GM19193 (cell line): ENCODE measurements around the gene TRAK1.

Experiments
- POLR2A ChIP-seq: IDR thresholded peaks from 4 replicates; pipeline ENCODE4 v1.6.1; 2011; ENCODE audit not compliant: insufficient read depth, insufficient read length; ENCODE audit errors: extremely low read depth

Gene TRAK1

DNA sequence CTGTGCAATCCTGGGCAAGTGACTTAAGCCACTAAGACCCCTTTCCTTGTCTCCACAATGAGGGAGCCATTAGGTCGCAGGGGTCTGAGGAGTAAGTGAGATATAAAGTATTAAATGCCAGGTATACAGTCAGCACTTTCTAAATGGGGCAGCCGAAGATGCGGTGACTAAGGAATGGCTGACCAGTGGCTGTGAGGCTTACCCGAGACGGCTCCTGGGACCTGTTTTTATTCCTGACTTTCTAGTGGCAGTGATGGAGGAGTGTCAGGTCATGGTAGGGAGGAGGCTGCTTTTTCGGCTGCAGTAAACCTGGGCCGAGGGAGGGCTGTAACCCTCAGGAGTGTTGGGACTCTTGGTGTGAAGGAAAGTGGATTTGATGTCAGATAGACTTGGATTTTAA is 52.3 kb downstream of the TRAK1 start:
- no peak for TF ChIP-seq POLR2A

DNA sequence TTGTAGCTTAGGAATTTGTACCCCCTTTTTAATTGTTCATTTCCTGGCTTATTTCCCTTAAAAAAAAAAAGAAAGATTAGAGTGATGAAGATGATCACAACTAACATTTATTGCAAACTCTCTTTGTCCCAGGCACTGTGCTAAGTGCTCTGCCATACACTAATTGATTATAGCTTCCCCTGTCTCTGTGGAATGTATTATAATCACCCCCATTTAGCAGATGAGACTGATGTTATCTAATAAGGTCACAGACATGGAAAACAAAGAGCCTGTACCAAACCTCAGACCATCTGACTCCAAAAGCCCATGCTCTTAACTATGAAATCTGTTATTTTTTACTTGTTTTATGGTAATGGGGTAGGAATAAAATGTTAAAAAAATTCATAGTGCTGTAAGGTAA is 53.1 kb downstream of the TRAK1 start:
- no peak for TF ChIP-seq POLR2A

DNA sequence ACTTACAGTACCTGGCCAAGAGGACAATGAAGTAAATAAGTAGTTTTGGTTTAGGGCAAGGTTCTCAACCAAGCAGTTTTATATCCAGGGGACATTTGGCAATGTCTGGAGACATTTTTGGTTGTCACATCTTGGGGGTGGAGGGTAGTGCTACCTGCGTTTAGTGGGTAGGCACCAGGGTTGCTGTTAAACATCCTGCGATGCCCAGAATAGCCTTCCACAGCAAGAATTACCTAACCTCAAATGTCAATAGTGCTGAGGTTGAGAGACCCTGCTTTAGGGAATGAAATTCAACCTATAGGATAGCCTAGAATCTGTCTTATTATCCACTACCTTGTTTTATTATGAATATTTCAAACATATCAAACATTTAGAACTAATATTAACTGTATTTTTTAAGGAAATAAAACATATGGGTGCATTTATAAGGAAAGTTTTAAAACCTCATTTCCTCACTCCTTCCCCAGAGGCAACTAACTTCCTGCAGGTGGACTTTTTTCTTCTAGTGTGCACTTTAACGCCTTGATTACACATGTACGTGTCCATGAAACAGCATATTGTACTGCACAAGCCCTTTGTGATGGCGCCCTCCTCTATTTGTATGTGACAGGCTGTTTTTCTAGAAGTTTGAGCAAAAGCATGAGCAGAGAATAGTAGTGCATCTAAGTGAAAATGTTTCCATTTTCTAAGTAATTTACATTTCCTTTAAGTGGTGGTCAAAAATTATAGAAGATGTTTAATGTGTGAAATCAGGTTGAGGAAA is 57.1 kb downstream of the TRAK1 start:
- no peak for TF ChIP-seq POLR2A

DNA sequence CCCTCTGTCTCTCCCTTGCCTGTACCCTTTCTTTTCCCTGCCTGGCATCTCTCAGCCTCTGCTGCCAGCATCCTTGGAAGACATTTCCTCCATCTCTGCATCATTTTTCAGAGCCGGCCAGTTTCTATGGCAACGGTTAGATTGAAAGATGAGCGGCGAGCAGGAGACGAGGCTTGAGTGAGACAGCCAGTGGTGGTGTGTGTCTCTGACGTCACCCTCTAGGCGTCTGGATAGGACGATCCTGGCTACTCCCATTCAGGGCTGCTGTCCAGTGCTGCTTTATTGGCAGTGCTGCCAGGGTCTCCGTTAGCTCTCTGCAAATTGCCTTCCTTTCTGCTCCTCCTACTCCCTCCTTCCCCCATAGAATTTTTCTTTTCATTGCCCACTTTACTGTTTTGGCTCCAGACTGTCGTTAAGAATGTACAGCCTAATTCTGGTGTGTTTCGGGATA is 57.9 kb downstream of the TRAK1 start:
- TF ChIP-seq POLR2A = no peak

DNA sequence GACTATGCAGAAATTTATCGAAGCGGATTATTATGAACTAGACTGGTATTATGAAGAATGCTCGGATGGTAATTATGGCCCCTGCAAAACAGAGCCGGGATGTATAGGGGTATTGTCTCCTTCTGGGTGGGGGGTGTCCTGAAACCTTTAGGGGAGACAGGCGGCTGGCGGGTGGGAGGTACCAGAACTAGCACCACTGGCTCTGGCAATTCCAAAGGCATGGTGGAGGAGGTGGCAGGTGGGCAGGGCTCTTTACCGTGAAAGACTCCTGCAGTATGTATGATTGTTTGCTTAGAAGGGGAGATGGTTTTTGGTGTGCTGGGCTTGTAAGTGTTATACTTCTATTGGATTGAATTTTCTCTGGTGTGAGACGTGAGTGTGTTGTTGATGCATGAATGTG is 58.4 kb downstream of the TRAK1 start:
- no peak for TF ChIP-seq POLR2A

DNA sequence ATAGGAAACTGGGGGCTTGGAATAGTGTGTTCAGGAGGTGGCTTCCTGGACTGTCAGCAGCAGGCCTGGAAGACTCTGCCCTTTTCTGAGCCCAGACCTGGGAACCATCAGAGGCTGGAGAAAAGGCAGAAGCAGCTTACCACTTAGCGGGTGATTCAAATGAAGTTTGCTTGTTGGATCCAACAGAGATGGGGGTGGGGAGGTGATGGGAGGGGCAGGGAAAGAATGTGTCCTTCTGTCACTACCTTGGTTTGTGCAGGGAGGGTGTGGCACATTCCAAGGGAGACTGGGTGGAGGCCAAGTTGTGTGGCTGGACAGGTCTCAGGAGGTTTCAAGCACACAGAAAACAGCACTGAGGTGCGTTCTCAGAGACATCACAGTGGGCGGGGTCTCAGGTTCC is 58.8 kb downstream of the TRAK1 start:
- no peak for TF ChIP-seq POLR2A

DNA sequence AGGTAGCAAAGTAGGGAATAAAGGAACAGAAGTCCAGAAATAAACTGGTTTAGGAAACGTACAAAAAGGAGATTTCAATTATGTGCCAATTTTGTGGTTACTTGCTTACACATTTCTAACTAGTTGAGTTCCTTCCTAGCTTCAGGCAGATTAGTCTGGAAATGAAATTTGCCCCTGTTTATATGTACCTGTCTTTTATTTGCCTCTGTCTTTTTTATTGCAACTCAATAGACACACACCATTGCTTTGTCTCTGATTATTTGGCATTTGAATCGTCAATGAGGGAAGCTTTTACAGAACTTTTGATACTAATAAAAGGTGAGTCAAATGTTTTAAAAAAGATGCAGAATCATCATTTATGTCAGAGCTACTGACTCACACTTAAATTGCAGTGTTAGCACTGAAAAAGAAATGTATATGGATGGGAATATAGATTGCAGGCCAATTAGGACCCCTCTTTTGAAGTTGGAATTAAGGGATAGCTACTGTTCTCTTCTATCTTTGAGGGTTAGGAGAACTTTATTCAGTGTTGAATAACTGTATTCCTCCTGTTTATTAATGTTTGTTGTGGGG is 60.5 kb downstream of the TRAK1 start:
- no peak for TF ChIP-seq POLR2A

DNA sequence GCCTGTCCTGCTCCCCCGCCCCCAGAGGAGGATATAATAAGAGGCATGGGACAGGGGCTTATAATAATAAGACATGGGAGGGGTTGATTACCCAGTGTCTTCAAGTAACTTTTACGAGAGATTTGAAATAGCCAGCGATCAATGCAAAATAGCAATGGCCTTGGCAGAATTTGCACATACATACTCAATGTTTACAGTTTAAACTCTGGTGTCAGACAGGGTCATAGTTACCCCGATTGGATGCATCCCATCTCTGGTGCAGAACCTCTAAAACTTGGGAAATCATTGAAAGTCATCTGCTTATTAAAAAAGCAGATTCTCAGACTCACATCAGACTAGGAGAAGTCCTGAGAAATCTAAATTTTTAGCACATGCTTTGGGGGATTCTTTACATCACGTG is 61.0 kb downstream of the TRAK1 start:
- TF ChIP-seq POLR2A = no peak

DNA sequence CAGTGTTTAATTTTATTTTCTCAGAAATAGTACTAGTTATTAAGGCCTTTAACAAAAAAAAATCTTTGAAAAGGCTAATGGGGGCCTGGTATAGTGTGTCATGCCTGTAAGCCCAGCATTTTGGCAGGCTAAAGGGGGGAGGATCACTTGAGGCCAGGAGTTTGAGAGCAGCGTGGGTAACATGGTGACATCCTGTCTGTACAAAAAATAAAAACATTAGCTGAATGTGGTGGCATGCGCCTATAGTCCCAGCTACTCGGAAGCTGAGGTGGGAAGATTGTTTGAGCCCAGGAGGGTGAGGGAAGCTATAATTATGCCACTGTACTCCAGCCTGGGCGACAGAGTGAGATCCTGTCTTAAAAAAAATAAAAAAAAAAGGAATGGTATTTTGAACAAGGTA is 61.9 kb downstream of the TRAK1 start:
- no peak for TF ChIP-seq POLR2A

DNA sequence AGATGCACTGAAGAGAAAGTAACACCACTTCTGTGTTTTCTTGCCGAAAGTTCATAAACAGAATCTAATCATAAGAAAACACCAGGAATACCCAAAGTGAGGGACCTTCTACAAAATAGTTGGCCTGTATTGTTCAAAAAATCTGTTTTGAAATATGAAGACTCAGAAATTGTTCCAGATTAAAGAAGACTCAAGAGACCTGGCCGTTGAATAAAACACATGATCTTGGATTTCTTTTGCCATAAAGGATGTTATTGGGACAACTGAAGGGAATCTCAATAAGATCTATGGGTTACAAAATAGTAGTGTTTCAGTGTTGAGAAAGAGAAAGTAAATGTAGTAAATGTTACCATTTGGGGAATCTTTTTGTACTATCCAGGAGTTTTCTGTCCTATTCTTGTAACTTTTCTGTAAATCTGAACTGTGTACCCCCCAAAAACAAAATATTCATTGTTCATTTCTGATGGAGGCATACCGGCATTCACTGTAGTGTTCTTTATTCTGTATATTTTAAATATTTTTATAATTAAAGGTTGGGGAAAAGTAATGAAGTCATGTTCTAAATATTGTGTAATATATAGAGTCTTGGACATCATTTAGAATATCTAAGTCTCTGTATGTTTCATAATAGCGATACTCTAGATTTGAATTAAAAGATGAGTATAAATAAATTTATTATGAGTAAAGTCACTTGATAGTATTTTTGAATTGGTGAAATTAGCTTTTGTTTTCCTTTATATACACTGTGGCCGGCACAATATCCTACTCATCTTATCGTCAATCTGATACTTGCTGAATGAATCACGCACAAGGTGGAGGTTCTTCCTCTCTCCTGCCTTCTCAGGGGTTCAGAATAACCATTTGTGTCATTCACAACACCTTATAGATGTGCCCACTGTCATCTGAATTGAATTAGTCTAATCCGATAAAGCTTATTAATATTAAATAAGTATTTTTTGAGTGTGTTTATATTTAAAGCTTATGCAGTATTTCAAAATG is 66.7 kb downstream of the TRAK1 start:
- no peak for TF ChIP-seq POLR2A

DNA sequence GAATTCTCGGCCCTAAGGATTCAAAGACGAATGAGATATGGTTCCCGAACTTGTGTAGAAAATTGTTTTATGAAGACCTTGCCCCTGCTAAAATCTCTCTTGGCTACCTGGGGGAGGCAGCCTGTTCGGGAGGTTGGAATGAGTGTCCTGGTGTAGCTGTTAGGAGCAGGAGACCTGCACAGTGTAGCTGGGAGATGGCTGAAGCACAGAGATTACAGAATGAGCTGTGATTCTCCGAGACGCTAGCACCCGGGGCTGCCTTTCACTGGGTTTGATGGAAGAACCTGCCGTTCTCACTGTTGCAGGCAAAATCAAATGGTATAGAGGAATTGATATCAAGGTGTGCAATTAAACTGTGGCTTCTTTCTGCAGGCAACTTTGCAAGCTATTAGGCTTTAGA is 68.0 kb downstream of the TRAK1 start:
- no peak for TF ChIP-seq POLR2A

DNA sequence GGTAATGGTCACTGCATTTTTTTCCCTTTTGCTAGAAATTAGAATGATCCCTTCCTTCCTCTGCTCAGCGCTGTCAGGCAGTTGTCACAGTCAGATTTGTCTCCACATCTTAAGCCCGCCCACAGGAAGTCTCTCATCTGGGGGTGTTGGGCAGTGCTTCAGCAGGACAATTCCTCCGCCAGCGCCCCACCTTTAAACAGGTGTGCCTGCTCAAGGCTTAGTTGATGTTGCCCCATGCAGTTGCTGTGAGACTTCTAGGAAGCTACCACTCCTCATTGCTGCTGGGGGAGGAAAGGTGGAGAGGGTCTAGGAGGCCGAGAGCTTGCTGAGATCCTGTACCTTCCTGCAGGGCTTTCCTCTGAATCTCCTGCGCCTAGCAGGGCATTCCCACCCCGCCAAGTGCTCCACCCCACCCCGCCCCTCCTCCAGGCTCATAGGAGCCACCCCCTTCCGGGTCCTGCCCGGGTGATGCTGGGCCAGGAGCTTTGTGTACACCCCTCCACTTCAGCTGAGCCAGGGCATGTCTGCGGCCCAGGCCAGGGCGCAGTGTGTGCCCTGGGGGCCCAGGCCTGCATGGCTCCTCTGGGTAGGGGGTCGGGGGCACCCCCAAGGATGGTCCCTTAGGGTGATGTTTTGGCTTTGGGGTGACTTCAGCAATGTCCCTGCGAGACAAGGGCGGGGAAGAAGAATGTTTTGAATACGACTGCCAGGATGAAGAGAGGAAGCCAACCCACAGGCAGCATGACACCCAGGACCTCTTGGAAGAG is 68.7 kb downstream of the TRAK1 start:
- no peak for TF ChIP-seq POLR2A

DNA sequence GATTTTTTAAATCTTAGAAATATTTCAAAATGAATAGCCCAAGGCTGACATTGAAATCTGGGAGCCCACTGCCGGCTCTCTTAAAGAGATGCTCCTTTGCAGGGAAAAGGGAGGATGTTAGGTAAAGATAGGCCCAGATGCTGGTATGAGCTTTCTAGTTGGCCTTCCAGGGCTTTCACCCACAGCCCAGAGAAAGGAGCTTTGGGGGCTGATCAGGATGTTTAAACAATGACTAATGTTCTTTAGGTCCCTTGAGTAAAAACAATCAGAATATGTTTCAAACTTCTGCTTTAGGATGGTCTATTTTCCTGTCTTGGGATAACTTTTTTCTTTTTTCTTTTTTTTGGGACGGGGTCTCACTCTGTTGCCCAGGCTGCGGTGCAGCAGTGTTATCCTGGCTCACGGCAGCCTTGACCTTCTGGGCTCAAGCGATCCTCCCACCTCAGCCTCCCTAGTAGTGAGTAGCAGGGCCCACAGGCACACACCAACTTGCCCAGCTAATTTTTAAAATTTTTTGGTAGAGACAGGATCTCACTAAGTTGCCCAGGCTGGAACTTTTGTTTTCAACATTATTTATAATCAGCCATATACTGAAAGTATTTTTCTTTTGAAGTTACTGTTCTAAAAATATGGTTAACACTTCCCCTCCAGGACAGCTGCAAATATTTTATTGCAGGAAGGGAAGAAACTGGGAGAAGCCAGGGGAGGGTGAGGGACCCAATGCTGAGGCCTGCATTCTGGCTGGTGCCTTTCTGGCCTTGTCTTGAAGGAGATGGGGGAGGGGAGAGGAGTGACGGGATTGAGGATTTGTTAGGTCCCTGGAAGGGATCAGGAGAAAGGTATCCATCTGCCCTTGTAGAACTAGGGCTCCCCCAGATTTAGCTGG is 70.1 kb downstream of the TRAK1 start:
- TF ChIP-seq POLR2A = no peak

DNA sequence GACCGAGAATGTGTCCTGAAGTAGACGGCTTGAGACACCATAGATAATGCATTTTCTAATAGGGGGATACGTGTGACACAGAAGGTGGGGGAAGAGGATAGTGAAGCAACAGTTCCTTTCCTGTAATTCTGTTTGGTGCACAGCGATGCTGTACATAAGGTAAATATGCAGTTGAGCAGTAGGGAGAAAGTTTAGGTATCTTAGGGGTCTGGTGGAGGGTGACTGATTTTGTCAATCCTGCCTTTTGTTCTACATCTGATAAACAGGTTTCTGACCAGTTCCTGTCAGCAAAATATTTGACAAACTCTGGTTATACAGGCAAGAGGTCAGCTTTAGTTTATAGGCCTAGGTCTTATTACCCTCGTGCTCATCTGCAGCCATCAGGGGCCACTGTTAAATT is 71.3 kb downstream of the TRAK1 start:
- no peak for TF ChIP-seq POLR2A
